ENCODE measurements around the gene DENND10.
"Not testable (repeated sequence)": the region's sequence is repeated elsewhere in the genome, so short reads cannot be mapped to it uniquely, and the experiment has no call there.

DENND10 gene

GRCh38 chr10:119133949-119134348 lies 30.0 kb downstream of the DENND10 start:
- DNase-seq: no peak

- no peak for DNase-seq
Observed at GRCh38 chr10:119135513-119135881, 31.6 kb downstream of the DENND10 start.

GRCh38 chr10:119136084-119136483 lies 32.2 kb downstream of the DENND10 start:
- DNase-seq: no peak

- DNase-seq: not testable (repeated sequence)
Observed at GRCh38 chr10:119137878-119138277, 34.0 kb downstream of the DENND10 start.

GRCh38 chr10:119138346-119139306 lies 34.7 kb downstream of the DENND10 start:
- DNase-seq: no peak

GRCh38 chr10:119139464-119140067 lies 35.7 kb downstream of the DENND10 start:
- no peak for DNase-seq

- DNase-seq: no peak
Observed at GRCh38 chr10:119140603-119141245, 36.8 kb downstream of the DENND10 start.

GRCh38 chr10:119143657-119144056 lies 39.7 kb downstream of the DENND10 start:
- no peak for DNase-seq

- DNase-seq: no peak
Observed at GRCh38 chr10:119149157-119149556, 45.2 kb downstream of the DENND10 start.

- no peak for DNase-seq
Observed at GRCh38 chr10:119149729-119150128, 45.8 kb downstream of the DENND10 start.

- DNase-seq: not testable (repeated sequence)
Observed at GRCh38 chr10:119151601-119152000, 47.7 kb downstream of the DENND10 start.

GRCh38 chr10:119153041-119153440 lies 49.1 kb downstream of the DENND10 start:
- no peak for DNase-seq

GRCh38 chr10:119153661-119154060 lies 49.7 kb downstream of the DENND10 start:
- DNase-seq: no peak

- no peak for DNase-seq
Observed at GRCh38 chr10:119159332-119159731, 55.4 kb downstream of the DENND10 start.

- no peak for DNase-seq
Observed at GRCh38 chr10:119161680-119162451, 58.0 kb downstream of the DENND10 start.

GRCh38 chr10:119162452-119163092 lies 58.7 kb downstream of the DENND10 start:
- no peak for DNase-seq

- DNase-seq: peak; percentile 41
Observed at GRCh38 chr10:119165171-119166117, 61.5 kb downstream of the DENND10 start, which contains the start of gene SFXN4. TSS of gene SFXN4 (minus strand) at chr10:119165714. CDS start at chr10:119165647, 67 bp downstream.

GRCh38 chr10:119166118-119166500 lies 62.2 kb downstream of the DENND10 start:
- no peak for DNase-seq

GRCh38 chr10:119166564-119166963 lies 62.7 kb downstream of the DENND10 start:
- DNase-seq: no peak

- no peak for DNase-seq
Observed at GRCh38 chr10:119167041-119167440, 63.1 kb downstream of the DENND10 start.

- DNase-seq: no peak
Observed at GRCh38 chr10:119174109-119174508, 70.2 kb downstream of the DENND10 start.

All from NCI-H2029 (cell line).